ENCODE measurements around the gene NR5A1.

NR5A1 gene

GRCh38 chr9:124506433-124506832 is 766 bp downstream of the NR5A1 start:
- Histone ChIP-seq H3K27ac (ENCODE audit: low read depth in 2 of 2, low read length in 2 of 2) (no peak overlapping the region), H3K36me3 (ENCODE audit: control insufficient read depth in 2 of 2, insufficient read depth in 2 of 2, low read length in 2 of 2) (no peaks in the 10 kb centered on the region), H3K9me3 (ENCODE audit: control insufficient read depth in 2 of 2, low read length in 2 of 2) (no peaks in the 10 kb centered on the region), H3K4me3 (ENCODE audit: low read length in 2 of 2) (no peak overlapping the region), H3K27me3 (ENCODE audit: control insufficient read depth in 2 of 2, insufficient read depth in 2 of 2, low read length in 2 of 2) (peaks cover 25 to 34% of the 10 kb centered on the region in 2 donors), H3K9ac (ENCODE audit: low read depth in 1 of 2, low read length in 2 of 2) (no peak overlapping the region), H3K4me1 (ENCODE audit: control insufficient read depth in 2 of 2, insufficient read depth in 2 of 2, low read length in 2 of 2) (no peaks in the 10 kb centered on the region)

GRCh38 chr9:124505901-124506346 is 1.3 kb downstream of the NR5A1 start:
- Histone ChIP-seq H3K4me3 (ENCODE audit: low read length in 2 of 2) (no peak overlapping the region), H3K9ac (ENCODE audit: low read depth in 1 of 2, low read length in 2 of 2) (no peak overlapping the region), H3K27me3 (ENCODE audit: control insufficient read depth in 2 of 2, insufficient read depth in 2 of 2, low read length in 2 of 2) (peaks cover 25 to 37% of the 10 kb centered on the region in 2 donors), H3K9me3 (ENCODE audit: control insufficient read depth in 2 of 2, low read length in 2 of 2) (no peaks in the 10 kb centered on the region), H3K27ac (ENCODE audit: low read depth in 2 of 2, low read length in 2 of 2) (no peak overlapping the region), H3K4me1 (ENCODE audit: control insufficient read depth in 2 of 2, insufficient read depth in 2 of 2, low read length in 2 of 2) (no peaks in the 10 kb centered on the region), H3K36me3 (ENCODE audit: control insufficient read depth in 2 of 2, insufficient read depth in 2 of 2, low read length in 2 of 2) (no peaks in the 10 kb centered on the region)

GRCh38 chr9:124505006-124505900 is 1.9 kb downstream of the NR5A1 start:
- Histone ChIP-seq H3K9me3 (ENCODE audit: control insufficient read depth in 2 of 2, low read length in 2 of 2) (no peaks in the 10 kb centered on the region), H3K9ac (ENCODE audit: low read depth in 1 of 2, low read length in 2 of 2) (no peak overlapping the region), H3K27ac (ENCODE audit: low read depth in 2 of 2, low read length in 2 of 2) (no peak overlapping the region), H3K27me3 (ENCODE audit: control insufficient read depth in 2 of 2, insufficient read depth in 2 of 2, low read length in 2 of 2) (peaks cover 25 to 40% of the 10 kb centered on the region in 2 donors), H3K4me3 (ENCODE audit: low read length in 2 of 2) (no peak overlapping the region), H3K36me3 (ENCODE audit: control insufficient read depth in 2 of 2, insufficient read depth in 2 of 2, low read length in 2 of 2) (no peaks in the 10 kb centered on the region), H3K4me1 (ENCODE audit: control insufficient read depth in 2 of 2, insufficient read depth in 2 of 2, low read length in 2 of 2) (no peaks in the 10 kb centered on the region)

- H3K4me3 ChIP-seq (ENCODE audit: low read length in 2 of 2), result no peak overlapping the region
- no peaks in the 10 kb centered on the region for H3K4me1 ChIP-seq (ENCODE audit: control insufficient read depth in 2 of 2, insufficient read depth in 2 of 2, low read length in 2 of 2)
- H3K36me3 ChIP-seq (ENCODE audit: control insufficient read depth in 2 of 2, insufficient read depth in 2 of 2, low read length in 2 of 2), result no peaks in the 10 kb centered on the region
- no peak overlapping the region for H3K27ac ChIP-seq (ENCODE audit: low read depth in 2 of 2, low read length in 2 of 2)
- no peak overlapping the region for H3K9ac ChIP-seq (ENCODE audit: low read depth in 1 of 2, low read length in 2 of 2)
- no peaks in the 10 kb centered on the region for H3K9me3 ChIP-seq (ENCODE audit: control insufficient read depth in 2 of 2, low read length in 2 of 2)
- peaks cover 25 to 40% of the 10 kb centered on the region in 2 donors for H3K27me3 ChIP-seq (ENCODE audit: control insufficient read depth in 2 of 2, insufficient read depth in 2 of 2, low read length in 2 of 2)
These were observed 2.6 kb downstream of the NR5A1 start for GRCh38 chr9:124504530-124505005.

DNA sequence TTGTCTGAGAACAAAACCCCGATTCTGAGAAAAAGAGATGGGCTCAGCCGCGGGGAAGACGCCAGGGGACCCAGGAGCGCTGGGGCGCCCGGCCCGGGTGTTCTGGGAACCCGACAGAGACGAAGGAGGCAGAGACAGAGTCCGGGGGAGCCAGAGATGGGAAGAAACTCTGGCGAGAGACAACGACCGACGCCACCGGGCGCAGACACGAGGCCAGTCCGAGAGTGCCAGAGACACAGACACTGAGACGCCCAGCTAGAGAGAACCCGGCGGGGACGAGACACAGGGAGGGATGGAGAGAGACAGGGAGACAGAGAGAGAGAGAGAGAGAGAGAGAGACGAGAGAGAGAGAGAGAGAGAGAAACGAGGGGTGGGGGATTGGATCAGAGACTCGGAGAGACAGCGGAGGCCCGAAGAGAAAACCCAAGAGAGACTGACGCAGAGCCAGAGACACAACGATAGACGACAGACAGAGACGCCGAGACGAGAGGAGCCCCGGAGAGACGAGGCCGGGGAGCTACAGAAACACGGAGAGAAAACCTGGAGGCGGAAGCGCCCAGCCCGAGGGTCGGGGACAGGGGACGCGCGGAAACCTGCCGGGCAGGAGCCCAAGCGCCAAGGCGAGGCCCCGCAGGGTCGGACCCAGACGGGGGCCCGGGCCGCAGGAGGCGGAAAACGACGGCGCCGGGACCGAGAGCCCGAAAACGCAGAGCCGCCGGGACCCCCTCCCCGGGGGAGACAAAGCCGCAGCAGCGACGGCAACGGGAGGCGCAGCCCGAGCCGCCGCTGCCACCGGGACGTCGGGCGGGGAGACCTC is 3.3 kb downstream of the NR5A1 start:
- Histone ChIP-seq H3K4me1 (ENCODE audit: control insufficient read depth in 2 of 2, insufficient read depth in 2 of 2, low read length in 2 of 2) (no peaks in the 10 kb centered on the region), H3K27me3 (ENCODE audit: control insufficient read depth in 2 of 2, insufficient read depth in 2 of 2, low read length in 2 of 2) (peaks cover 25 to 40% of the 10 kb centered on the region in 2 donors), H3K4me3 (ENCODE audit: low read length in 2 of 2) (no peak overlapping the region), H3K9me3 (ENCODE audit: control insufficient read depth in 2 of 2, low read length in 2 of 2) (no peaks in the 10 kb centered on the region), H3K36me3 (ENCODE audit: control insufficient read depth in 2 of 2, insufficient read depth in 2 of 2, low read length in 2 of 2) (no peaks in the 10 kb centered on the region), H3K27ac (ENCODE audit: low read depth in 2 of 2, low read length in 2 of 2) (no peak overlapping the region), H3K9ac (ENCODE audit: low read depth in 1 of 2, low read length in 2 of 2) (no peak overlapping the region)

DNA sequence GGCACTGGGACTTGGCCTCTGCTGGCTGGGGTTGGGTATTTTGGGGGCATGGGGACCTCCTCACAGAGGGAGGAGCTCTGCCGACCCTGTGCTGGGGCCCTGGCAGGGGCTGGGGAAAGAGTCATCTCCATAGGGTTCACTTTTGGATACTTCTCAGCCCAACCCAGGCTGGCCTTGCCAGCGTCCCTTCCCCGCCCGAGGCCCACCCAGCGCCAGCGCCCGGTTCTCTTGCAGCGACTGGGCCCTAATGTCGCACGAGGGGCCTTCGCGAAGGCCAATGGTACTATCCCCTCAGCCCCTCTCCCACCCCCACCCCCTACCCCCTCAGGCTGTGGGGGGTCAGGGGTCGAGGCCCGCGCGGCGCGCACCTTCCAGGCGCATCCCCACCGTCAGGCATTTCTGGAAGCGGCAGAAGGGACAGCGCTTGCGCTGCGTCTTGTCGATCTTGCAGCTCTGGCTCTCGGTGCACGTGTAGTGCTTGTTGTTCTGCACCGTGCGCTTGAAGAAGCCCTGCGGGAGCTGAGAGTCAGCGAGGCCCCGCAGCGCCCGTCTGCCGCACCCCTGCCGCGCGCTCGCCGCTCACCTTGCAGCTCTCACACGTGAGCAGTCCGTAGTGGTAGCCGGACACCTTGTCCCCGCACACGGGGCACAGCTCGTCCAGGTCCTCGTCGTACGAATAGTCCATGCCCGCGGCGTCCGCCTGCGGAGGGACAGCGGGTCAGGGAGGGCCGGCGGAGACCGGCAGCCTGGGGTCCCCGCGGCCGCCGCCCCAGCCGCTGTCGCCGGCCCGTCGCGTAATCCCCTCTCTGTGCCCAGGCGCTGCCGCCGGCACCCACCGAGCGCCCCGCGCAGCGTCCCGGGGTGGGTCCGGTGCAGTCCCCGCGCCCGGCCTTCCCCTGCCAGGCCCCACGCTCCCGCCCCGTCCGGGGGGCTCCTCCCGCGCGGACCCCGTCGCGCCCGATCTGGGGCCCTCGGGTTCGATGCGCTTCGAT is 4.2 kb downstream of the NR5A1 start:
- Histone ChIP-seq H3K27ac (ENCODE audit: low read depth in 2 of 2, low read length in 2 of 2) (no peak overlapping the region), H3K4me3 (ENCODE audit: low read length in 2 of 2) (no peak overlapping the region), H3K4me1 (ENCODE audit: control insufficient read depth in 2 of 2, insufficient read depth in 2 of 2, low read length in 2 of 2) (no peaks in the 10 kb centered on the region), H3K9me3 (ENCODE audit: control insufficient read depth in 2 of 2, low read length in 2 of 2) (no peaks in the 10 kb centered on the region), H3K27me3 (ENCODE audit: control insufficient read depth in 2 of 2, insufficient read depth in 2 of 2, low read length in 2 of 2) (peaks cover 25 to 40% of the 10 kb centered on the region in 2 donors), H3K36me3 (ENCODE audit: control insufficient read depth in 2 of 2, insufficient read depth in 2 of 2, low read length in 2 of 2) (no peaks in the 10 kb centered on the region), H3K9ac (ENCODE audit: low read depth in 1 of 2, low read length in 2 of 2) (no peak overlapping the region)

DNA sequence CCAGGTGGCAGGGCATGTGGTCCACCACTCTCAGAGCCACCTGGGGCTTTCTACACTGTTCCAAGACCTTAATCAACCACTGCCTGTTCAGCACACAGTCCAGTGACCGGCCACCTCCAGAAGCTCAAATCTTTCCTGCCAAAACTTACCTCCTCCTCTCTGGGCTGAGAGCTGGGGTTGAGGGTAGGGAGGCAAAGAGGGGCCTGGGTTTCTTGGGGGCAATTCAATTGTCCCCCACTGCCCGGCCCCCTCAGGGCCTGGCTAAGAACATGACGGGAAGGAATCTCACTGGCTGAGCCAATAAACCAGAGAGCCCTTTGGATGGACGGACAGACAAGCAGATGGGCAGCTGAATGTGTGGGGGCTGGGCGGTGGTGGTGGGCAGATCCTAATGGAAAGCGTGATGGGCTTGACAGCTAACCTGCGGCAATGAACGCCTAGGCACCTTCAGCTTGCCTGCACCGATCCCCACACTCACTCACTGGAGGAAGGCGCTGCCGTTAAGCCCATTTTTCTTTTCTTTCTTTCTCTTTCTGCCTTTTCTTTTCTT is 5.4 kb downstream of the NR5A1 start:
- peaks cover 25 to 40% of the 10 kb centered on the region in 2 donors for H3K27me3 ChIP-seq (ENCODE audit: control insufficient read depth in 2 of 2, insufficient read depth in 2 of 2, low read length in 2 of 2)

GRCh38 chr9:124500796-124501611 is 6.2 kb downstream of the NR5A1 start:
- Histone ChIP-seq H3K36me3 (ENCODE audit: control insufficient read depth in 2 of 2, insufficient read depth in 2 of 2, low read length in 2 of 2) (no peaks in the 10 kb centered on the region), H3K9me3 (ENCODE audit: control insufficient read depth in 2 of 2, low read length in 2 of 2) (no peaks in the 10 kb centered on the region), H3K4me1 (ENCODE audit: control insufficient read depth in 2 of 2, insufficient read depth in 2 of 2, low read length in 2 of 2) (no peaks in the 10 kb centered on the region), H3K4me3 (ENCODE audit: low read length in 2 of 2) (no peak overlapping the region), H3K9ac (ENCODE audit: low read depth in 1 of 2, low read length in 2 of 2) (no peak overlapping the region), H3K27ac (ENCODE audit: low read depth in 2 of 2, low read length in 2 of 2) (no peak overlapping the region), H3K27me3 (ENCODE audit: control insufficient read depth in 2 of 2, insufficient read depth in 2 of 2, low read length in 2 of 2) (peaks cover 25 to 40% of the 10 kb centered on the region in 2 donors)

More for the DNA sequence above, 5.4 kb downstream of the NR5A1 start:
- H3K9me3 ChIP-seq (ENCODE audit: control insufficient read depth in 2 of 2, low read length in 2 of 2), result no peaks in the 10 kb centered on the region
- H3K27ac ChIP-seq (ENCODE audit: low read depth in 2 of 2, low read length in 2 of 2), result no peak overlapping the region
- H3K4me3 ChIP-seq (ENCODE audit: low read length in 2 of 2), result no peak overlapping the region
- H3K4me1 ChIP-seq (ENCODE audit: control insufficient read depth in 2 of 2, insufficient read depth in 2 of 2, low read length in 2 of 2), result no peaks in the 10 kb centered on the region
- H3K36me3 ChIP-seq (ENCODE audit: control insufficient read depth in 2 of 2, insufficient read depth in 2 of 2, low read length in 2 of 2), result no peaks in the 10 kb centered on the region
- no peak overlapping the region for H3K9ac ChIP-seq (ENCODE audit: low read depth in 1 of 2, low read length in 2 of 2)

Data from mucosa of rectum (tissue), 2 donors.